OCI-LY1 (cell line): ENCODE measurements around the gene TTC12.

Experiments used
- EZH2 ChIP-seq: fragments of 200-600 bp; sonication (generic), shearing (Covaris generic); IDR thresholded peaks from 2 replicates; pipeline ENCODE4 v1.8.0; 2017; ENCODE audit warnings: borderline replicate concordance, mixed run types, mild to moderate bottlenecking, antibody characterized with exemption, low read length, moderate library complexity, mixed read lengths
- TF ChIP-seq, protein P1 (sequence below): fragments of 200-600 bp; sonication (generic), shearing (Covaris generic); IDR thresholded peaks from 2 replicates; pipeline ENCODE4 v1.5.1; 2017; ENCODE audit warnings: mild to moderate bottlenecking, antibody characterized with exemption, low read length, moderate library complexity, mixed read lengths

- TF ChIP-seq, protein P1, sequence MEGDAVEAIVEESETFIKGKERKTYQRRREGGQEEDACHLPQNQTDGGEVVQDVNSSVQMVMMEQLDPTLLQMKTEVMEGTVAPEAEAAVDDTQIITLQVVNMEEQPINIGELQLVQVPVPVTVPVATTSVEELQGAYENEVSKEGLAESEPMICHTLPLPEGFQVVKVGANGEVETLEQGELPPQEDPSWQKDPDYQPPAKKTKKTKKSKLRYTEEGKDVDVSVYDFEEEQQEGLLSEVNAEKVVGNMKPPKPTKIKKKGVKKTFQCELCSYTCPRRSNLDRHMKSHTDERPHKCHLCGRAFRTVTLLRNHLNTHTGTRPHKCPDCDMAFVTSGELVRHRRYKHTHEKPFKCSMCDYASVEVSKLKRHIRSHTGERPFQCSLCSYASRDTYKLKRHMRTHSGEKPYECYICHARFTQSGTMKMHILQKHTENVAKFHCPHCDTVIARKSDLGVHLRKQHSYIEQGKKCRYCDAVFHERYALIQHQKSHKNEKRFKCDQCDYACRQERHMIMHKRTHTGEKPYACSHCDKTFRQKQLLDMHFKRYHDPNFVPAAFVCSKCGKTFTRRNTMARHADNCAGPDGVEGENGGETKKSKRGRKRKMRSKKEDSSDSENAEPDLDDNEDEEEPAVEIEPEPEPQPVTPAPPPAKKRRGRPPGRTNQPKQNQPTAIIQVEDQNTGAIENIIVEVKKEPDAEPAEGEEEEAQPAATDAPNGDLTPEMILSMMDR = no peak
- no peak for TF ChIP-seq EZH2
Measured at GRCh38 chr11:113351068-113351450, 36.7 kb downstream of the TTC12 start.
